Eye (tissue), 1 donor: ENCODE measurements around the gene QKI.
"Not testable (repeated sequence)": the region's sequence is repeated elsewhere in the genome, so short reads cannot be mapped to it uniquely, and the experiment has no call there.

ENCODE experiments used
- DNase-seq: peaks from one replicate; pipeline ENCODE4 v3.0.0-alpha.2; 2015

QKI gene

GRCh38 chr6:163415620-163416556 lies 1.4 kb downstream of the QKI start:
- DNase-seq, result peak; percentile 84

GRCh38 chr6:163416557-163417253 lies 2.2 kb downstream of the QKI start:
- DNase-seq, result peak; percentile 94

GRCh38 chr6:163417595-163417994 lies 3.1 kb downstream of the QKI start:
- DNase-seq, result peak; percentile 68

DNA sequence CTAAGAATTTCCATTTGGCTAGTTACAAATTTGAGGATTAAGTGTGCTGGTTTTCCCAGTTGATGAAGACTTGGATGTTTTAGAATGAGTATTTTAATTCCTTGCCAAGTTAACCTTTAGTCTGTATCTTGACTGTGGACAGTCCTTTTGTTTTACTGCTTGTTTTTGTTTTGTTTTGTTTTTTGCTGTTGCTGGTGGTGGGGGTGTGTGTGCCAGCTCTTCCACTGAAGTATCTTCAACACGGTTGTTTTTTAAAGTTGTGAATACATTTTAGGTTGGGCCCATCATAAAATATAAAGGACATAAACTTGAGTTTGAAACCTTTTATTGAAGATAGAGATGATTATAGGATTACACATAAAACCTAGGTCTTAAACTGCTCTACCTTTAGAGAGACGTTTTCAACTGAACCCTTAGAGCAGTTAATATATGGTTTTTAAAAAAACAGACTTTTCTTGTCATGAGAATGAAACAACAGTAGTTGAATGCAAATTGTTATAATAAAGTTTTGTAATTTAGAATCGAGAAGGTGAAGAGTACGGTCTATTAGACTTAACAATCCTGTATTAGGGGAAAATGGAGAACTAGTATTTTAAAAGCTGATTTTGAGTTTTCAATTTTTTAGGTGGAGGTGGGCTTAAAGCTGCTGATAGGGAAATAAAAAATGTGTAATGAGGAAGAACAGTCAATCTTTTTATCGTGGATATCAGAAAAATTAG lies 4.0 kb downstream of the QKI start:
- peak; percentile 42 for DNase-seq

DNA sequence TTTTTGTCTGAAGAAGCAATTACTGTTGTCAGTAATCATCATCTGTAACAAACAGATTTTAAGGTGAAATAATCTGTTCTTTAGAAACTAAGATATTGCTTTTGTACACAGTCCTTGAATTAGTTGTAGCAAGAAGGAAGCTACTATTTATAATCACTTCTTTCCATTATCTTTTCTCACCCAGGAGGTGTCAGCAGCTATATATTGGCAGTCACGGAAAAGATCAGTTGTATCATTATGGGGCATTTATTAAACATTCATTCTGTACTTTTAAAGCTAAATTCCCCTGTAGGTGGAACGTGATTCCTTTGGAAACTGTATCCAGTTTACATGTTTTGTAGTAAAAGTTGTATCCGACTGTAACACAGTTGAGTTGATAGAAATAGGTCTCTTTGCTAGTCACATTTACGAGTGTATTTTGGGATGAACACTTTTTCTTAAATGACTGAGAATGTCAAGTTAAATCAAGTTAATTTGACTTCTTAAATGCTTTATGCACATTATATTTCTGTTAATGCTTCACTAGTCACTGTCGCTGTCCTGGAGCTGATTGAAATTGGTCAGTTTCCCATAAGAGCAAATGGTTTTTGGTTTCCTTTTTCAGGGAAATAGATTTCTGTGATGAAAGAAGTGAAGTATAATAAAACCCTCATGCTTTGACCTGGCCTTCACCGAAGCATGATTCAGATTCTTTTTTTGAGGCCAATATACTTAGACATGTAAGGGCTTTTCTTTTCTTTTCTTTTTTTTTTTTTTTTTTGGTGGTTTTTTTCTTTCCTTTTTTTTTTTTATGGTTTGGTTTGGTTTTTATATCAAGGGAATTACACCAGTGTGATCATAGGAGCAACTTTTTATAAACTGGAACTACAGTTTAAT lies 5.1 kb downstream of the QKI start:
- DNase-seq, result peak; percentile 70

DNA sequence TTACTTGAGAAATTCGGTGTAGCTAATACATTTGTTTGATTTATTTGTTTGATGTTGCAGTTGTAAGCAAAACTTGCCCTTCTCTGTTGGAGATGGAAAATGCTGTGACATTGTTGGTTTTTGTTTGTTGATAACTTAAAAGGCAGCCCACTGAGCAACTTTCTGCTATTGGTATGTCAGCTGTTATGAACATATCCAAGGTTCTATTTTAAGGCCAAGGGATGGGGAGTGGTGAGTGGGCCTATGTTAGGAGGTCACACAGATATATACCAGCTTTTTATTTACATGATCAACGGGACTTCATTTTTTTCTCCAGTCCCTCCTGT lies 5.7 kb downstream of the QKI start:
- peak; percentile 48 for DNase-seq

- no peak for DNase-seq
These were observed 8.0 kb downstream of the QKI start for GRCh38 chr6:163422550-163422949.

DNA sequence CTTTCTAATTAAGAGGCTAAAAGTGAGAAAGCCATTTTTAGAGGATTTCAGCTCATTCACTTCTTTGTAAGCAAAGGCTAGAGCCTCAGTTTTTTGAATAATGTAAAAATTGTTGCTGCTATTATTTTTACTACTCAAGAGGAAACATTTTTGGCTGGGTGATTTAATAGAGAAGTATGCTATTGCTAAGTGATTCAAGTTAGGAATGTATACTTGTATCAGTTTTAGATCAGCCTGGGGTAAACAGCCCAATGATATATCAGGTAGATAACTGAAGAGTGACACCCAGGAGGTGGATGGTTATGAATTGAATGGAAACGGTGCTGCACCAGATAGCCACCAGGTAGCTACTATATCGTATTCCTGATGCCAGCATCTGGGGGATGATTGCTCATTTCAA lies 9.2 kb downstream of the QKI start:
- no peak for DNase-seq

- DNase-seq, result peak; percentile 80
These were observed 13.2 kb downstream of the QKI start for GRCh38 chr6:163427498-163428254.

- no peak for DNase-seq
These were observed 13.9 kb downstream of the QKI start for GRCh38 chr6:163428373-163428772.

DNA sequence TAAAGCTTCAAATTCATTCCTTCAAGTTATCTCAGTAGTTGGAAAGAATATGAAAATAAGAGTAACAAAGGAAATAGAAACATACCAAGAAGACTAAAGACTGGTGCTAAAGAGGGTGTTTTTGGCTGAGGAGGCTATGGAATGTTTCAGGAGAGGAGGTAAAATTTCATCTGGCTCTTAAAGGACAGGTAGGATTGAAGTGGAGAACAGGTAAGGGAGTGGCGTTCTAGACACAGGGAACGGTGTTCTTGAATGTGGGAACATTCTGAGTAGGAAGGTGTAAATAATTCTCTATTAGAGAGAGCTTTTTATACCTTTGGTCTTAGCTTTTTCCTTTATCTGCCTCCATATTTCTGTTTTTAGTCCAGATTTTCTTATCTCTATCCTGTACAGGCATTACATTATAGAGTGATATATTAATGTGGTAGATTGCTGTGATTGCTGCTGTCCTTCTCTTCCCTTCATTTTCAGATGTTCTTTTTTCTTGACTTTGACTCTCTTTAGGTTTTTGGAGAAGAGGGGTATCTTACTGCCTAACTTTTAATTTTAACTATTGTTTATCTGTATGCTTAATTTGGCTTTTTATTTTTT lies 15.4 kb downstream of the QKI start:
- no peak for DNase-seq

DNA sequence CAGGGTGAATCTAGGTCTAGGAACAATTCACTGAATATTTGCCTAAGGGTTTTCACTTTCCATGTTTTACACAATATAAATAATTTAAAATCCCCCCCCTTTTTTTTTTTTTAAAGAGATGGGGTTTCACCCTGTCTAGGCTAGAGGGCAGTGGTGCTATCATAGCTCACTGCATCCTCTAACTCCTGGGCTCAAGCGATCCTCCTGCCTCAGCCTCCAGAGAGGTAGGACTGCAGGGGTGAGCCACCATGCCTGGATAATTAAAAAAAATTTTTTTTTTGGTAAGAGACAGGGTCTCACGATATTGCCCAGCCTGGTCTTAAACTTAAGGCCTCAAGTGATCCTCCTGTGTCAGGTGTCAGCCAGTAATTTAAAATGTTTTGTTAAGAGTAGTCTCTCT lies 17.8 kb downstream of the QKI start:
- no peak for DNase-seq

GRCh38 chr6:163433486-163433885 lies 19.0 kb downstream of the QKI start:
- not testable (repeated sequence) for DNase-seq

DNA sequence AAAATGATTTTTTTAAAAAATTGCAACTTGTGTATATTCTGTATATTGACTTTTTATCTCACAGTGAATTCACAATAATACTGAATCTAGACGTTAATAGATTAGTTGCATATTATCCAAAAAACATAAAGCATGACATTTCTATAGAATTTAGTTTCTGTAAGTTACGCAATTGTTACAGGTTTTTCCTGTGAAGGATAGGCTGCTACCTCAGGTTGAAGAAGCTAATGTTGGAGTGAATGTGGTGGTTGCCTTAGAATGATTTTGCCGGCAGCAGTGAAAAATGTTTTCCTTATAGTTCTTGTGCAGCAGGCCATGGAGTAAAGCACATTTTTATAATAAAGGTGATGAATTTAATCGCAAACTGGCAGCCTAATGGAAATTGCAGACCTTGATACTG lies 20.5 kb downstream of the QKI start:
- no peak for DNase-seq

- no peak for DNase-seq
These were observed 22.3 kb downstream of the QKI start for GRCh38 chr6:163436843-163437242.

DNA sequence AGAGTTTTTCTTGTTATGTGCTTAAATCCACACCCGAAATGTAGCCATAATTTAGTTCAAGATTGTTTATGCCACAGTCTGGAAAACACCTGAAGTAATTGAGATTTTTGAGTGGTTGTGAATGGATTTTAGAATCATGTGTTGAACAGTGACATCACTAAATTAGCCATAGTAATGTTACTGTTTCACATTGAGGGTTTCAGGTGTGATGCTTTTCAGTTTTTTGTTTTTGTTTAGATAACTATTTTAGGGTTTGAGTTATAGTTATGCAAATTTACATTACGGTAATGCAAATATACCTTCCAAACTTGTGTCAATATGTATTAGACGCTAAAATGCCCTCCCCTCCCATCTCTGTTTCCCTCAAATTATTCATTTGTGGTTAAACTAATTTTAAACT lies 22.9 kb downstream of the QKI start:
- no peak for DNase-seq

GRCh38 chr6:163438298-163438939 lies 23.9 kb downstream of the QKI start:
- no peak for DNase-seq

DNA sequence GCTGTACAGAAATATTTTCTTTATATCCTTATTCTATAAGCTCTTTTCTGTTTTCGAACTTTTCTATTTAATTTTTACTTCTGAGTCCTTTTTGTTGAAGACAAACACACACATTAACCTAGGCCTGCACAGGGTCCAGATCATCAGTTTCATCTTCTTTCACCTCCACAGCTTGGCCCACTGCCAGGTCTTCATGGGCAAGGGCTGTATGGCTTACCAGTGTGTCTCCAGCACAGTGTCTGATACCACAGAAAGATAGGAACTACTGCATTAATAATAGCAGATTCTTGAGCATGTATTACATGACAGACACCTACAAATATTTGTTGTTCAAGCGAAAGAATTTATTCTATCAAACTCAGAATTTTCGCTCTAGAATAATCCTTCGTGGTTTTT lies 24.4 kb downstream of the QKI start:
- no peak for DNase-seq

DNA sequence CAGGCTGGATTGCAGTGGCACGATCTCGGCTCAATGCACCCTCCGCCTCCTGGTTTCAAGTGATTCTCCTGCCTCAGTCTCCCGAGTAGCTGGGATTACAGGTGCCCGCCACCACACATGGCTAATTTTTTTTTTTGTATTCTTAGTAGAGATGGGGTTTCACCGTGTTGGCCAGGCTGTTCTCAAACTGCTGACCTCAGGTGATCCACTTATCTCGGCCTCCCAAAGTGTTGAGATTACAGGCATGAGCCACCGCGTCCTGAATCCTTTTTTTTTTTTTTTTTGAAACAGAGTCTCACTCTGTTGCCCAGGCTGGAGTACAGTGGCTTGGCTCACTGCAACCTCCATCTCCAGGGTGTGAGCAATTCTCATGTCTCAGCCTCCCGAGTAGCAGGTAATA lies 24.9 kb downstream of the QKI start:
- not testable (repeated sequence) for DNase-seq

DNA sequence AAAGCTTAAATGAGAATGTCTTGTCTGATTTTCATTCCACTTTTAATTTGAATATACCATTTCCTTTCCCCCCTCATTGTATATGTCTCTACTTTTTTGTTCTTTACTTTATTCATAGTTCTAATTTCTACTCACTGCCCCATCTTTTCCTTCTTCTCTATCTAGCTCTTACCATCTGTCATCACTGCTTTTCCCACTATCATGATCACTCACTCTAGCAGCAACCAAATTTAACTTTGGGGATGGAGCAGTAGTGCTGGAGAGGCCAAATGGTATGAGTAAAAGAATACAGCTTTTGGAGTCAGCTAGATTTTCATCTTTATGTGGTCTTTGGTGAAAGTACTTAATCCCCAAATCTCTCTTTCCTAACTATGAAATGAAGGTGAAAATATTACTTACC lies 25.5 kb downstream of the QKI start:
- DNase-seq, result no peak

- no peak for DNase-seq
These were observed 27.8 kb downstream of the QKI start for GRCh38 chr6:163442336-163442735.
